Measurements from ENCODE around the gene PNMT.

- TF ChIP-seq, protein P1, sequence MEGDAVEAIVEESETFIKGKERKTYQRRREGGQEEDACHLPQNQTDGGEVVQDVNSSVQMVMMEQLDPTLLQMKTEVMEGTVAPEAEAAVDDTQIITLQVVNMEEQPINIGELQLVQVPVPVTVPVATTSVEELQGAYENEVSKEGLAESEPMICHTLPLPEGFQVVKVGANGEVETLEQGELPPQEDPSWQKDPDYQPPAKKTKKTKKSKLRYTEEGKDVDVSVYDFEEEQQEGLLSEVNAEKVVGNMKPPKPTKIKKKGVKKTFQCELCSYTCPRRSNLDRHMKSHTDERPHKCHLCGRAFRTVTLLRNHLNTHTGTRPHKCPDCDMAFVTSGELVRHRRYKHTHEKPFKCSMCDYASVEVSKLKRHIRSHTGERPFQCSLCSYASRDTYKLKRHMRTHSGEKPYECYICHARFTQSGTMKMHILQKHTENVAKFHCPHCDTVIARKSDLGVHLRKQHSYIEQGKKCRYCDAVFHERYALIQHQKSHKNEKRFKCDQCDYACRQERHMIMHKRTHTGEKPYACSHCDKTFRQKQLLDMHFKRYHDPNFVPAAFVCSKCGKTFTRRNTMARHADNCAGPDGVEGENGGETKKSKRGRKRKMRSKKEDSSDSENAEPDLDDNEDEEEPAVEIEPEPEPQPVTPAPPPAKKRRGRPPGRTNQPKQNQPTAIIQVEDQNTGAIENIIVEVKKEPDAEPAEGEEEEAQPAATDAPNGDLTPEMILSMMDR (IDR thresholded peaks at IDR 0.05), result no peak
- TF ChIP-seq ZFX (IDR thresholded peaks at IDR 0.05; ENCODE audit: borderline replicate concordance), result no peak
Observed at GRCh38 chr17:39669897-39670735, 1.9 kb downstream of the PNMT start.

Data from 22Rv1 (cell line).